Epidermal melanocyte (primary cell): ENCODE measurements around the gene SCNN1B.
"Not testable (repeated sequence)": the region's sequence is repeated elsewhere in the genome, so short reads cannot be mapped to it uniquely, and the experiment has no call there.

Experiments used
- DNase-seq: peaks from one replicate; pipeline ENCODE4 v3.0.0; 2011; ENCODE audit warnings: low spot score; ENCODE audit not compliant: insufficient read length

Gene SCNN1B

DNA sequence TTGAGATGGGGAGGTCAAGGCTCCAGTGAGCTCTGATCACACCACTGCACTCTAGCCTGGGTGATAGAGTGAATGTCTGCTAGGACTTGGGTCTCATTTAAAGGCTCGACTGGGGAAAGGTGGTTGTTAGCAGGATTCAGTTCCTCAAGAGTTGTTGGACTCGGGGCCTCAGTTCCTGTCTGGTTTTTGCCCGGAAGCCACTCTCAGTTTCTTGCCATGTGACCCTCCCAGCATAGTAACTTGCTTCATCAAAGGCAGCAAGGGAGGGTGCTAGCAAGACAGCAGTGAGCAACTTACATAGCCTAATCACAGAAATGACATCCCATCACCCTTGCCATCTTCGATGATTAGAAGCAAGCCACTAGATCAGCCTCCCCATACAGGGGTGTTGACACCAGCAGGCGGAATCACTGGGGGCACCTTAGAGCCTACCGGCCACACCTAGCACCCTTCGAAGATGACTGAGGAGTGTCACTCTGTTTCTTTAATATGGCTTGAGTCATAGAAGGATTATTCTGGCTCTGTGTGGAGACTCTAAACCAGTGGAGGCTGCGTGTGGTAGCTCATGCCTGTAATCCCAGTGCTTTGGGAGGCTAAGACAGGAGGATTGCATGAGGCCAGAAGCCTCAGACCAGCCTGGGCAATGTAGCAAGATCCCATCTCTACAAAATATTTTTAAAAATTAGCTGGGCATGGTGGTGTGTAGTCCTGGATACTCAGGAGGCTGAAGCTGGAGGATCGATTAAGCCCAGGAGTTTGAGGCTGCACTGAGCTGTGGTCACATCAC lies 13.2 kb upstream of the SCNN1B start:
- no peak for DNase-seq

- no peak for DNase-seq
These were observed 11.7 kb upstream of the SCNN1B start for GRCh38 chr16:23290189-23291062.

- DNase-seq = no peak
These were observed 9.1 kb upstream of the SCNN1B start for GRCh38 chr16:23293016-23293415.

GRCh38 chr16:23294260-23294659 lies 7.8 kb upstream of the SCNN1B start:
- no peak for DNase-seq

DNA sequence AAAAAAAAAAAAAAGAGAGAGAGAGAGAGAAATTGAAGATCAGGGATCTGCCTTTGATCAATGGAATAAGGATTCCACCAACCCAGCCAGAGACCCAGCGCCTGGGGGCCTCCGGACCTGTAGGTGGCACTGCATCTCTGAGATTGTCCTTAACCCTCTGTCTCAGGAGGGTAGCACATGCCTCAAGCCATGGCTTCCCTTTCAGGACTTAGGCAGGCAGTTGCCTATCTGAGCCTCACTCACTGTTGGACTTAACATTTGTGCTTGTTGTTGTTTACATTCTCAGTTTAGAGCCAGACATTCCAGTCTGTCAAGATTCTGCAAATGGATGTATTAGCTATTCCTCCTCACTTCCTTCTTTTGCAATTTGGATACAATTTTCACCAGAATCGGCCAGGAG lies 5.1 kb upstream of the SCNN1B start:
- DNase-seq = no peak

- DNase-seq = no peak
These were observed 3.7 kb upstream of the SCNN1B start for GRCh38 chr16:23298290-23298915.

GRCh38 chr16:23299815-23300214 lies 2.3 kb upstream of the SCNN1B start:
- not testable (repeated sequence) for DNase-seq

DNA sequence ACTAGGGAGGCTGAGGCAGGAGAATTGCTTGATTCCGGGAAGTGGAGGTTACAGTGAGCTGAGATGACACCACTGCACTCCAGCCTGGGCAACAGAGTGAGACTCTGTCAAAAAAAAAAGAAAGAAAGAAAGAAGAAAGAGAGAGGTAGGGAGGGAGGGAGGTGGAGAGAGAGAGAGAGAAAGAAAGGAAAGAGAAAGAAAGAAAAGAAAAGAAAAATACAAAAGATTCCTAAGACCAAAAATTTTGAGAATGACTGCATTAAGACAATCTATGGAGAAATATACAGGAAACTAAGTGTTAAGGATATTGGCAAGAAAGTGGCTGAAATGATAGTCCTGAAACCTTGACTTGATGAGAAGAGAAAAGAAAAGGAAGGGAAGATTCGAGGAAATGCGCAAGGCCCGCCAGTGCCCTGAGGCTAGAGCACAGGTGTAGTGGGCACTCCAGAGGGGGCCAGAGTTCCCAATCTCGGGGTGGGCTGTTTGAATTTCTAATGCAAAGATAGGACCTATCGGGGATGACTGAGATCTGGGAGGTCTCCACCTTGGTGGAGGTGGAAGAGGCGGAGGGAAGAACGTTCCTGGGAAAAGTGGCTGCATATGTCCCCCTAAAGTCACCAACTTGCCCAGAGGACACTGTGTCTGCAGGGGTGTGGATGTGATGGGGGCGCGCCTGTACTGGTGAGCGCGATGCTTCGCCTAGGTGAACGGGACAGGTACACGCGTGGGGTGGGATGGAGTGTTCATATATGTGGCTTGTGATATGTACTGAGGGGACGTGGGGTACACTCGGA lies 654 bp upstream of the SCNN1B start:
- DNase-seq = no peak

DNA sequence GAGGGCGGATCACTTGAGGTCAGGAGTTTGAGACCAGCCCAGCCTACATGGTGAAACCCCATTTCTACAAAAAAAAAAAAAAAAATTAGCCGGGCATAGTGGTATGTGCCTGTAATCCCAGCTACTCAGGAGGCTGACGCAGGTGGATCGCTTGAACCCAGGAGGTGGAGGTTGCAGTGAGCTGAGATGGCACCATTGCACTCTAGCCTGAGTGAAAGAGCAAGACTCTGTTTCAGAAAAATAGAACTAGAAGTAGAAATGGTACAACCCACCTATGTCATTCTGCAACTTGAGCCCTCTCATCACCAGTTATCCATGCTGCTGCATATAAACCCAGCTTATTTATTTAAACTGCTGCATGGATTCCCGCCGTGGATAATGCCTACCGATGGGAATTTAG lies 1.6 kb downstream of the SCNN1B start:
- no peak for DNase-seq

DNA sequence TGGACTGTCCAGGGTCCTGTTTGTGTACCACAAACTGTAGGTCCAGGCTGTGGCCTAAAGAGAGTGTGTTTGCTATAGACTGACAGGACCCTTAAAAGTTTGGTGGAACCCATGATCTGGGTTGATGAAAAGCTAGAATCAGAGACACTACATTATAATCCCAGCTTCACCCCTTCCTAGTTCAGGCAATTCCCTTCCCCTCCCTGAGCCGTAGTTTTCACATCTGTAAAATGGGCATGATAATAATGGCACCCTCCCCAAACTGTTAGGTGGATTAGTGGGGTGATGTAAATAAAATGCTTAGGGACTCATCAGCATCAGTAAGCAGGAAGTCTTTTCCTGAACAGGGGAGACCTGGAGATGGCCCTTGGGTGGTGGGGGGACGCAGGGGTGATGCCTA lies 2.5 kb downstream of the SCNN1B start:
- DNase-seq = no peak

- no peak for DNase-seq
These were observed 4.3 kb downstream of the SCNN1B start for GRCh38 chr16:23306199-23307100.

- no peak for DNase-seq
These were observed 8.1 kb downstream of the SCNN1B start for GRCh38 chr16:23310217-23310616.

- DNase-seq = no peak
These were observed 8.6 kb downstream of the SCNN1B start for GRCh38 chr16:23310744-23311143.

DNA sequence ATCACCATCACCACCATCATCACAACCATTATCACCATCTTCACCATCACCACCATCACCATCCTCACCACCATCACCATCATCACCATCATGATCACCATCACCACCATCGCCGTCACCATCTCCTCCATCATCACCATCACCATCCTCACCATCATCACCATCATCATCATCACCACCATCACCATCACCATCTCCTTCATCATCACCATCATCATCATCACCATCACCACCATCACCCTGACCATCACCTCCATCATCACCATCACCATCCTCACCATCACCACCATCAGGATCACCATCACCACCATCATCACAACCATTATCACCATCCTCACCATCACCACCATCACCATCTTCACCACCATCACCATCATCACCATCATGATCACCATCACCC lies 14.1 kb downstream of the SCNN1B start:
- no peak for DNase-seq

GRCh38 chr16:23316634-23317265 lies 14.6 kb downstream of the SCNN1B start:
- DNase-seq = no peak

DNA sequence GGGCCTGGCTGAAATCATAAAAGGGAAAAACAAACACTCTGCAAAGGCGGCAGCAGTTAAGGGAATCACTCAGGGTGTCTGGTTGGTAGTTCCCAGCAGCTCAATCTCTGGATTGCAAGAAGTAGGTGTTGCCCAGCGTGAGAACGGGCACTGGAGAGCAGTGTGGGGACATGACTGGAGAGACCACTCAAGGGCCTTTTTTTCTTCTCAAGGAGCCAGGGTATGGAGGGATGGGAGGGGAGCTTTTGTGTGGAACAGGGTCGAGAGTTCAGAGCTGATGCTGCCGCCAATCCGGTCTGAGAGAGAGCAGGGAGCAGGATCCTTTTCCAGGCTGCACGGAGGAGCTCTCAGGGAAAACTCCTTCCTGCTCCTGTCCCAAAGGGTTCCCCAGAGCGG lies 15.2 kb downstream of the SCNN1B start:
- no peak for DNase-seq

- no peak for DNase-seq
These were observed 15.6 kb downstream of the SCNN1B start for GRCh38 chr16:23317751-23318150.

DNA sequence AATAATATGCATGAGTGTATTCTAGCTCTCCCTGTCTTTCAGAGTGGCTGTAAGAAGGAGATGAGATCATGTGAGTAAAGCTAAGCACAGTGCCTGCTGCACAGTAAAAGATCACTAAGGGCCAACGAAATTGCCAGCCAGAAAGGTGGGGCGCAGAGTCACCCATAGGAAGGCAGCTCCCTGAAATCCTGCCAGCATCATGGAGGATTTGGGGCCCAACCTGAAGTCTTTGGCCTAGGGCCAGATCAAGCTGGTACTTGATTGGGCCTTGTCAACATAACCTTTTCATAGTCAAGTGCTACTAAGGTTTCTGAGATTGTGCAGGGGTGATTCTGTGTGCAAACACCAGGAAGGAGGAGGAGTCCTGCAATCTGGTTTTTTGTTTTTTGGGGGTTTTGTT lies 16.5 kb downstream of the SCNN1B start:
- DNase-seq = no peak

DNA sequence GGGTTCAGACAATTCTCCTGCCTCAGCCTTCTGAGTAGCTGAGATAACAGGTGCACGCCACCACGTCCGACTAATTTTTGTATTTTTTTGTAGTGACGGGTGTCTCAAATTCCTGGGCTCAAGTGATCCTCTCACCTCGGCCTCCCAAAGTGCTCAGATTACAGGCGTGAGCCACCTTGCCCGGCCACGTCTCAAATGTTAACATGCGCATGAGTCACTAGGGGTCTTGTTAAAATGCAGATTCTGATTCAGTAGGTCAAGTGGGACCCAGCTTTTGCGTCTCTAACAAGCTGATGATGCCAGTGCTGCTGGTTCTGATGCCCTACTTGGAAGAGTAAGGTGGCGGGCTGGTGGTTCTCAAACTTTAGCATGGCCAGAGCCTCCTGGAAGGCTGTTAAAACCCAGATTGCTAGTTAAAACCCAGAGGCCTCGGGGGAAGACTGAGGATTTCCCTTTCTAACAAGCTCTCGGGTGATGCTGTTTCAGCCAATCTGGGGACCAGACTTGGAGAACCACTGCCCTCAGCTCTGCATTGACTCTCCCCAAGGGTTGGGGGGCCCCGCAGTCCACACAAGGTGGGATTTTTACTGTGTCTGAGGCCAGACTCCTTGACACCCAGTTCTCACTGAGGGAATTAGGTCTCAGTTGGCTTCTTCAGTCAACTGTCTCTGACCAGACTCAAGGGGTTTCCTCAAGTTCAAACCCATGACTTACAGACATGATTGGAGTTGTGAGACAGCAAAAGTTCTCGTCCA lies 17.9 kb downstream of the SCNN1B start:
- DNase-seq = no peak
